Heart left ventricle (tissue), 13 donors: ENCODE measurements around the gene NCAPD3.

Experiments used
- POLR2A ChIP-seq, 2 donors: fragments of 450-650 bp; IDR thresholded peaks; one replicate each; pipeline ENCODE4 v1.6.1; 2017; ENCODE audit warnings: antibody characterized with exemption in 2 of 2, mild to moderate bottlenecking in 2 of 2, moderate library complexity in 2 of 2
- TF ChIP-seq, protein P1 (sequence below), 12 donors: fragments of 200-600 bp; sonication (generic) in 4 of 12; IDR thresholded peaks; one replicate each; pipeline versions ENCODE4 v1.5.0 to v1.8.0; 2018 to 2022; ENCODE audit warnings: antibody characterized with exemption in 12 of 12, mild to moderate bottlenecking in 5 of 12
- donor health status: ischemic (EF 13 %, LVEDD 7.1; RV severe dilation, severe dysfunction).
- donor health status: DM: no; HTN: yes; CAD: no.
- donor health status: DM: no; HTN: no; CAD: no.
- donor health status: ischemic (EF 25% LVEDD 6.9; RV normal size, moderate dysfunction).
- donor health status: ischemic (EF 25% LVEDD 5.7; RV mildly dilated, moderate dysfunction).
- donor health status: ischemic (EF 35%, LVEDD 5.7; RV mildly dilated, moderate dysfunction).
- donor health status: nonischemic (EF 11% LVEDD 7.7; RV severe dilation, severe dysfunction).
- donor health status: DM: yes; HTN: yes; CAD: no.
- donor health status: PGD.
- donor health status: ischemic (EF 29% LVEDD 5.4; RV normal size, mild dysfunction).
- donor health status: nonischemic (EF 23%, LVEDD 6.1; RV moderate dilation, normal function).

DNA sequence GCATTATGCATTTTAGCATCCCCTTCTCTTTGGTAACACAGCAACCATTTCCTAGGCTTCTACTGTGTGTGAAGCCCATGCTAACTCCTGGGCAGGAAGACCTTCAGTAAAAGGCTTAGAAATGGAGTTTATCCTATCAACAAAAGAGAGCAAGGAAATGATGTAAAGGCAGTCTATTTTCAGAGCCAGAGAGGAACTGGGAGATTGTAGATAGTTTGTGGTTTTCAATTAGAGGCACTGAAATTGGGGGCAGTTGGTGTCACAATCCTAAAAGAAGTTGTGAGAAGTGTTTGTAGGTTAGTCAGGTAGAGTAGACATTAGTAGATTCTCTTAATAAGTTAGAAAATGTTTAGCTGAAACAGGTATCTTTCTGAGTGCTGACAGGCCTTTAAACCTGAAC lies 36.7 kb upstream of the NCAPD3 start:
- TF ChIP-seq, protein P1, sequence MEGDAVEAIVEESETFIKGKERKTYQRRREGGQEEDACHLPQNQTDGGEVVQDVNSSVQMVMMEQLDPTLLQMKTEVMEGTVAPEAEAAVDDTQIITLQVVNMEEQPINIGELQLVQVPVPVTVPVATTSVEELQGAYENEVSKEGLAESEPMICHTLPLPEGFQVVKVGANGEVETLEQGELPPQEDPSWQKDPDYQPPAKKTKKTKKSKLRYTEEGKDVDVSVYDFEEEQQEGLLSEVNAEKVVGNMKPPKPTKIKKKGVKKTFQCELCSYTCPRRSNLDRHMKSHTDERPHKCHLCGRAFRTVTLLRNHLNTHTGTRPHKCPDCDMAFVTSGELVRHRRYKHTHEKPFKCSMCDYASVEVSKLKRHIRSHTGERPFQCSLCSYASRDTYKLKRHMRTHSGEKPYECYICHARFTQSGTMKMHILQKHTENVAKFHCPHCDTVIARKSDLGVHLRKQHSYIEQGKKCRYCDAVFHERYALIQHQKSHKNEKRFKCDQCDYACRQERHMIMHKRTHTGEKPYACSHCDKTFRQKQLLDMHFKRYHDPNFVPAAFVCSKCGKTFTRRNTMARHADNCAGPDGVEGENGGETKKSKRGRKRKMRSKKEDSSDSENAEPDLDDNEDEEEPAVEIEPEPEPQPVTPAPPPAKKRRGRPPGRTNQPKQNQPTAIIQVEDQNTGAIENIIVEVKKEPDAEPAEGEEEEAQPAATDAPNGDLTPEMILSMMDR (IDR thresholded peaks at IDR 0.05), result no peak
- TF ChIP-seq POLR2A (IDR thresholded peaks at IDR 0.05), result no peak
